HG03066 (cell line): ENCODE measurements around the gene BICRA.
"Not testable (repeated sequence)": the region's sequence is repeated elsewhere in the genome, so short reads cannot be mapped to it uniquely, and the experiment has no call there.

Experiments used
- ATAC-seq: cut with Tn5 transposase; IDR thresholded peaks from one replicate; pipeline ENCODE4 v1.9.1; 2021; ENCODE audit warnings: low read depth; ENCODE audit not compliant: unreplicated experiment

BICRA gene

DNA sequence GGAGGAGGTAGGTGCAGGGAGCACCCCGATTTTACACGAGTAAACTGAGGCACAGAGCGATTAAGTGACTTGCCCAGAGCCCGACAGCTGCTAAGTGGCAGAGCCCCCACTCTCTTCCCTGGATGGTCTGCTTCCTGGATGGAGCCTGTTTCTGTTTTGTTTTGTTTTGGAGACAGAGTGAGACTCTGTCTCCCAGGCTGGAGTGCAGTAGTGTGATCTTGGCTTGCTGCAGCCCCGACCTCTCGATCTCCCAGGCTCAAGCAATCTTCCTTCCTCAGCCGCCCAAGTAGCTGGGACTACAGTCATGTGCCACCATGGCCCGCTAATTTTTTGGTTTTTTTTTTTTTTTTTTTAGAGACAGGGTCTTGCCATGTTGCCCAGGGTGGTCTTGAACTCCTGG, 17.3 kb downstream of the BICRA start:
- no peak for ATAC-seq

DNA sequence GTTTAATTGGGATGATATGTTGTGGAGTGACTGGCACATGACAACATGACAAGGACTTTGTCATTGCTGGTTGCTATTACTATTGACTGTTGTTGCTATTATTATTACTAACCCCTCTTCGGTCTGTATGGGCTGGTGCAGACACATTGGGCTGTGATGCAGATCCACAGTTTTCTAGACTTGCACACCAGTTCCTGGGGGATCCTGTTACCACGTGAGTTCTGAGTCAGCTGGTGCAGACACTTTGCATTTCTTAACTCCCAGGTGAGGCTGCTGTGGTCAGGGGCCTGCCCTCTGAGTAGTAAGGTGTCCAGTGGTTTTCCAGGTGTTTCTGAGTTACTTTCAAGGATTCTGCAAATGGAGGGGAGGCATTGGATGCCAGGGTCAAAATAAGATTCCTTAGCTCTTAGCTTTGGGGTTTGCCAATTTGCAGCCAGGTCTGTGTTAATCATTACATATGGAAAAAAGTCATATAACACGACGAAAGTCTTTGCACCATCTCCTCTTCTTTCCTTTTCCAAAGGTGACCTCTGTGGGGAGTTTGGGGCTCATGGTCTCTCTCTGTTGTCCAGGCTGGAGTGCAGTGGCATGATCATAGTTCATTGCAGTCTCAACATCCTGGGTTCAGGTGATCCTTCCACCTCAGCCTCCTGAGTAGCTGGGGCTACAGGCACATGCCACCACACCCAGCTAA, 19.3 kb downstream of the BICRA start:
- no peak for ATAC-seq

- ATAC-seq: no peak
These were observed 21.7 kb downstream of the BICRA start for GRCh38 chr19:47630594-47630993.

DNA sequence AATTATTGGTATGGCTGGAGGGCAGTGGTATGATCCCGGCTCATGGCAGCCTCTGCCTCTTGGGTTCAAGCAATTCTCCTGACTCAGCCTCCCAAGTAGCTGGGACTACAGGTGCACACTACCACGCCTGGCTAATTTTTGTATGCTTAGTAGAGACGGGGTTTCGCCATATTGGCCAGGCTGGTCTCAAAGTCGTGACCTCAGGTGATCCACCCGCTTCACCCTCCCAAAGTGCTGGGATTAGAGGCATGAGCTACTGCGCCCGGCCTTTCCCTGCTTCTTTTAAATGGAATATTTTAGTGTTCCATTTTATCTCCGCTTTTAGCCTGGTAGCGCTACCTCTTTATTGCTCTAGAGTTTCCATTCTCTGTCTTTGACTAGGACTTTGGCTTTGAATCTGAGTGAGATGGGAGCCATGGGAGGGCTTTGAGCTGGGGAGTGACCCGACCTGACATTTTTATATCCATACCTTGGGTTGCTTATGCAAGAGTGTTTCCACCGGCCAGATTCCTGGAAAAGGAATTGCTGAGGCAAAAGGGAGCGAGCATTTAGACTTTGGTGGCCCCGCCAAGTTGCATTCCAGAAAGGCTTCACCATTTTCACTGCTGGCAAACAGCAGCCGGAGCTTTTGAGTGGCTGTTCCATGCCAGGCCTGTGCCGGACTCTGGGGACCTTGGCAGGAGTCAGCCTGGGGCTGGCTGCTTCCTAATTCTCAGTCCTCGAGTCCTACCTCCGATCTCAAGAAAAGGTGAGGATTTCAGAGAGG, 22.9 kb downstream of the BICRA start:
- no peak for ATAC-seq

DNA sequence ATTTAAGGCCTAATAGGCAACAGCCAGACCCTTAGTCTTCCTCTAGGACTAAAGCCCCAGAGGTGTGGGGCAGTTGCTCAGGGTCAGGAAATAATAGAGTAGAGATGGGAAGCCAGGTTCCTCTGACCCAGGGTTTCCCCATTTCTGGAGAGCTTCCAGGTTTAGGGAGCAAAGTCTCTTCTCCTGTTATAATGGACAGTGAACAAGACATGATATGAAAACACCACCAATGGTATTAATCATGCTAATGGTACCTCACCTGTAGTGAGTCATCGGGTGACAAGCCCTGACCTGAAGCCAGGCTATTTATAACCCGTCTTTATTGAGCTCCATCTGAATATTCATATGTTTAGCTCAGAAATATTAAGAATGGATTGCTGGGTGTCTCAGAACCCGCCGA, 24.6 kb downstream of the BICRA start:
- no peak for ATAC-seq

- ATAC-seq: no peak
These were observed 25.1 kb downstream of the BICRA start for GRCh38 chr19:47633996-47634395.

GRCh38 chr19:47635152-47635754, 26.3 kb downstream of the BICRA start:
- not testable (repeated sequence) for ATAC-seq

DNA sequence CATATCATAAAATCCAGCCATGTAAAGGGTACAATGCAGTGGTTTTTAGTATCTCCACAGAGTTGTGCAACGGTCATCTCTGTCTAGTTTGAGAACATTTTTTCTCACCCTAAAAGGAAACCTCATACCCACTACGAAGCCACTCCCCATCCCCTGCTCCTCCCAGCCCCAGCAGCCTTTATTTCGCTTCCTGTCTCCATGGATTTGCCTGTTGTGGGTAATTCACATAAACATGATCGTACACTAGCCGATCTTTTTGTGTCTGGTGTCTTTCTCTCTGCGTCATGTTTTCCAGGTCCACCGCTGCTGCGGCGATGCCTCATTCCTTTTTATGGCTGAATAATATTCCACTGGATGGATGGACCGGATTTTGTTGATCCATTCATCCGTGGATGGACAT, 28.6 kb downstream of the BICRA start:
- no peak for ATAC-seq

GRCh38 chr19:47641891-47642485, 33.1 kb downstream of the BICRA start:
- no peak for ATAC-seq

- no peak for ATAC-seq
These were observed 34.3 kb downstream of the BICRA start for GRCh38 chr19:47643281-47643680.

DNA sequence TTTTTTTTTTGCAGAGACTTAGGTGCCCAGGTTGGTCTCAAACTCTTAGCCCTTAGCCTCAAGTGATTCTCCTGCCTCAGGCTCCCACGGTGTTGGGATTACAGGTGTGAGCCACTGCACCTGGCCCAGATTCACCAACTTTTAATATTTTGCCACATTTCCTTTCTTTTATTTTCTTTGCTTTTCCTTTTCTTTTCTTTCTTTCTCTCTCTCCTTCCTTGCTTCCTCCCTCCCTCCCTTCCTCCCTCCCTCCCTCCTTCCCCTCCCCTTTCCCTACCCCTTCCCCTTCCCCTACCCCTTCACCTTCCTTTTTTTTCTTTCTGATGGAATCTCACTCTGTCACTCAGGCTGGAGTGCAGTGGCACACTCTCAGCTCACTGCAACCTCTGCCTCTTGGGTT, 35.3 kb downstream of the BICRA start:
- ATAC-seq: no peak

GRCh38 chr19:47644743-47645482, 36.0 kb downstream of the BICRA start:
- no peak for ATAC-seq

DNA sequence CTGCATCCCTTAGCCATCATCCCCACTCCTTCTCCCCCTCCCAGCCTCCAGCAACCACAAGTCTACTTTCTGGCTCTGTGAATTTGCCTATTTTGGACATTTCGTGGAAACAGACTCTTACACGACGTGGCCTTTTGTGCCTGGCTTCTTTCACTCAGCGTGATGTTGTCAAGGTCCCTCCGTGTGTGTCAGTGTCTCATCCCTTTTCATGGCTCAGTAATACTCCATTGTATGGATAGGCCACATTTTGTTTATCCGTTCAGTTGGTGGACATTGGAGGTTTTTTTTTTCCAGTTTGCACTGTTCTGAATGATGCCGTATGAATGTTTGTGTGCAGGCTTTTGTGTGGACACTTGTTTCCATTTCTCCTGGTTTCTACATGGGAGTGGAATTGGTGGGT, 38.0 kb downstream of the BICRA start:
- ATAC-seq: no peak

DNA sequence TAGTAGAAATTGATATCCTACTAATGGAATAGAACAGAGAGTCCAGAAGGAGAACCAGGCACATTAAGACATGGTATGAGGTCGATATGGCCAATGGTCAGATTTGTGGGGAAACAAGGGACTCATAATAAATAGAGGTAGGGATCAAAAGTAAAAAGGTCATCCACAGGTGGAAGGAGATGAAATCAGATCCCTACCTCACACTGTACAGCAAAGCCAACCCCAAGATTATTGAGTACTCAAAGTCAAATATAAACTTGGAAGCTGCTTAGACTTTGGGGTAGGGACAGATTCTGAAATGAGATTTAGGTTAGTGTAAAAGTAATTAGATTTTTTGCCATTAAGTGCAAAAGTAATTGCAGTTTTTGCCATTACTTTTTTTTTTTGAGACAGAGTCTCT, 40.7 kb downstream of the BICRA start:
- no peak for ATAC-seq

DNA sequence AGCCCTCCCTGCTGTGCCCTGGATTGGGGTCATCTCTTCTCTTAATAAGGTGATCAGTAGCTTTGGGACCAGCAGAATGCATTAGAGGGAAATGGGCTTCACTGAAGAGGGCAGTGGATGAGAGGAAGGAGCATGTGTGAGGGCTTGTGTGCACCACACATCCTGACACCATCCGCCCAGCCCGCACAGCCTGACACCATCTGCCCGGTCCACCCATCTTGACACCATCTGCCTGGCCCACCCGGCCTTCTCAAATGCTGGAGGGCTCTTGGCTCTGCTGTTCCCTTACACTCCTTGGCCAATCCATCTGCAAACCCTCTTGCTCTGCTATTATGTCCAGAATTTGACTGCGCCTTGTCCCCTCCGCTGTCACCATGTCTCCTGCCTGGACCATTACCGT, 41.8 kb downstream of the BICRA start:
- ATAC-seq: no peak

- no peak for ATAC-seq
These were observed 42.2 kb downstream of the BICRA start for GRCh38 chr19:47651132-47651531.

- no peak for ATAC-seq
These were observed 42.8 kb downstream of the BICRA start for GRCh38 chr19:47651691-47652090.

- no peak for ATAC-seq
These were observed 43.4 kb downstream of the BICRA start for GRCh38 chr19:47652285-47652684.

DNA sequence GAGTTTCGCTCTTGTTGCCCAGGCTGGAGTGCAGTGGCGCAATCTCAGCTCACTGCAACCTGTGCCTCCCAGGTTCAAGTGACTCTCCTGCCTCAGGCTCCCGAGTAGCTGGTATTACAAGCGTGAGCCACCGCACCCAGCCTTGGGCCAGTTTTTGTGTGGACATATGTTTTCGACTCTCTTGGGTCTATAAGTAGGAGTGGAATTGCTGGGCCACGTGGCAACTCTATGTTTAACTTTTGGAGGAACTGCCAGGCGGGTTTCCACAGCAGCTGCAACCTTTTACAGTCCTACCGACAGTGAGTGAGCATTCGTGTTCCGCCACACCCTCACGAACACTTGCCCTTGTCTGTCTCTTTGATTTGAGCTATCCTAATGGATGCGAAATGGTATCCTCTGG, 44.9 kb downstream of the BICRA start:
- no peak for ATAC-seq

DNA sequence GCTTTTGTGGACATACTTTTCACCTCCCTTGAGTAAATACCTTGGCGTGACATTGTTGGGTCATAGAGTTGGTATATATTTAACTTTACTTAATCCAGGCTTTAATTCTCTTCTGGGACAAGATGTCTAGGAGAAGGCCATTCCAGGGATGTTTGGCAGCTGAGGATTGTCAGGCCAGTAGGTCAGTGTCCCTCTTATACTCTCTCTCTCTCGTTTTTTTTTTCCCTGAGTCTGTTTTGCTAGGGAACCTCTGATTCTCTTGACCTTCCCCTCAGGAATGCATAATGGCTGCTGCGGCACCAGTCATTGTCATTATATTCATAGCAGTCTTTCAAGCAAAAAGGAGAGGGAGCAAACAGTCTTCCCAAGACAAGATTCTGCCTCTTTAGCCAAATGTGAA, 48.8 kb downstream of the BICRA start:
- ATAC-seq: no peak
